NOMO-1 (cell line): Measurements from ENCODE around the gene CASP14.
"Not testable (repeated sequence)": the region's sequence is repeated elsewhere in the genome, so short reads cannot be mapped to it uniquely, and the experiment has no call there.

Experiments
- DNase-seq, 2 experiments: peaks; one replicate each; lab custom pipeline; 2025; ENCODE audit not compliant: unreplicated experiment in 2 of 2; lab: John Stamatoyannopoulos, UW

The CASP14 gene

GRCh38 chr19:15048885-15049541 is at the start of gene CASP14:
Gene CASP14 (plus strand): TSS chr19:15049480. CDS start chr19:15052252, 2,772 bp downstream.
- no peak for DNase-seq

- no peak for DNase-seq
These were observed 41.0 kb upstream of the CASP14 start for GRCh38 chr19:15008308-15008707.

- DNase-seq, result no peak
These were observed 38.6 kb upstream of the CASP14 start for GRCh38 chr19:15010501-15011300.

- DNase-seq, result no peak
These were observed 34.7 kb upstream of the CASP14 start for GRCh38 chr19:15014579-15014978.

- peak in 1 of 2 experiments; percentile 3 for DNase-seq
These were observed 33.2 kb upstream of the CASP14 start for GRCh38 chr19:15015946-15016542.

GRCh38 chr19:15018836-15019235 is 30.4 kb upstream of the CASP14 start:
- DNase-seq, result not testable (repeated sequence)

GRCh38 chr19:15021286-15022007 is 27.8 kb upstream of the CASP14 start:
- no peak for DNase-seq

- DNase-seq, result no peak
These were observed 26.5 kb upstream of the CASP14 start for GRCh38 chr19:15022752-15023151.

- peak in 1 of 2 experiments; percentile 7 for DNase-seq
These were observed 24.1 kb upstream of the CASP14 start for GRCh38 chr19:15025217-15025616.

- no peak for DNase-seq
These were observed 20.8 kb upstream of the CASP14 start for GRCh38 chr19:15028490-15028889.

- no peak for DNase-seq
These were observed 17.6 kb upstream of the CASP14 start for GRCh38 chr19:15031675-15032074.

- DNase-seq, result no peak
These were observed 13.4 kb upstream of the CASP14 start for GRCh38 chr19:15035795-15036311.

- DNase-seq, result no peak
These were observed 11.7 kb upstream of the CASP14 start for GRCh38 chr19:15037586-15037985.

- no peak for DNase-seq
These were observed 11.0 kb upstream of the CASP14 start for GRCh38 chr19:15038294-15038693.

- no peak for DNase-seq
These were observed 7.3 kb upstream of the CASP14 start for GRCh38 chr19:15042003-15042402.

- DNase-seq, result no peak
These were observed 6.5 kb upstream of the CASP14 start for GRCh38 chr19:15042826-15043225.

- no peak for DNase-seq
These were observed 3.8 kb upstream of the CASP14 start for GRCh38 chr19:15045506-15045905.

GRCh38 chr19:15047680-15048079 is 1.6 kb upstream of the CASP14 start:
- DNase-seq, result no peak

- no peak for DNase-seq
These were observed 1.2 kb upstream of the CASP14 start for GRCh38 chr19:15048128-15048527.

GRCh38 chr19:15050639-15051038 is 1.4 kb downstream of the CASP14 start:
- no peak for DNase-seq

- DNase-seq, result no peak
These were observed 12.8 kb downstream of the CASP14 start for GRCh38 chr19:15062036-15062435.
